GM12891 (cell line): ENCODE results near the gene SENP2.

Source experiments
- PAX5 ChIP-seq: IDR thresholded peaks from 2 replicates; pipeline ENCODE4 v1.6.1; 2011; ENCODE audit warnings: low read length, moderate library complexity, mild to moderate bottlenecking; ENCODE audit not compliant: insufficient read depth, severe bottlenecking
- POLR2A ChIP-seq: IDR thresholded peaks from 2 replicates; pipeline ENCODE4 v1.6.1; 2011; ENCODE audit warnings: low read depth, low read length, control low read depth
- POLR2AphosphoS5 ChIP-seq: IDR thresholded peaks from 2 replicates; pipeline ENCODE4 v1.6.1; 2011; ENCODE audit warnings: low read depth, low read length, control low read depth
- SPI1 ChIP-seq: IDR thresholded peaks from 2 replicates; pipeline ENCODE4 v1.6.1; 2011; ENCODE audit warnings: low read depth, low read length, control low read depth
- TAF1 ChIP-seq: IDR thresholded peaks from 2 replicates; pipeline ENCODE4 v1.6.1; 2011; ENCODE audit warnings: low read depth, low read length, control low read depth

- TF ChIP-seq POLR2A (no peak), SPI1 (no peak), POLR2AphosphoS5 (no peak), PAX5 (no peak), TAF1 (no peak)
Measured at GRCh38 chr3:185630182-185630622, 44.1 kb downstream of the SENP2 start.
